GOT3 (cell line): ENCODE measurements around the gene KRTAP10-4.
"Not testable (repeated sequence)": the region's sequence is repeated elsewhere in the genome, so short reads cannot be mapped to it uniquely, and the experiment has no call there.

ENCODE experiments used
- DNase-seq: peaks from one replicate; lab custom pipeline; 2025; ENCODE audit warnings: mixed read lengths; lab: John Stamatoyannopoulos, UW

KRTAP10-4 gene

DNA sequence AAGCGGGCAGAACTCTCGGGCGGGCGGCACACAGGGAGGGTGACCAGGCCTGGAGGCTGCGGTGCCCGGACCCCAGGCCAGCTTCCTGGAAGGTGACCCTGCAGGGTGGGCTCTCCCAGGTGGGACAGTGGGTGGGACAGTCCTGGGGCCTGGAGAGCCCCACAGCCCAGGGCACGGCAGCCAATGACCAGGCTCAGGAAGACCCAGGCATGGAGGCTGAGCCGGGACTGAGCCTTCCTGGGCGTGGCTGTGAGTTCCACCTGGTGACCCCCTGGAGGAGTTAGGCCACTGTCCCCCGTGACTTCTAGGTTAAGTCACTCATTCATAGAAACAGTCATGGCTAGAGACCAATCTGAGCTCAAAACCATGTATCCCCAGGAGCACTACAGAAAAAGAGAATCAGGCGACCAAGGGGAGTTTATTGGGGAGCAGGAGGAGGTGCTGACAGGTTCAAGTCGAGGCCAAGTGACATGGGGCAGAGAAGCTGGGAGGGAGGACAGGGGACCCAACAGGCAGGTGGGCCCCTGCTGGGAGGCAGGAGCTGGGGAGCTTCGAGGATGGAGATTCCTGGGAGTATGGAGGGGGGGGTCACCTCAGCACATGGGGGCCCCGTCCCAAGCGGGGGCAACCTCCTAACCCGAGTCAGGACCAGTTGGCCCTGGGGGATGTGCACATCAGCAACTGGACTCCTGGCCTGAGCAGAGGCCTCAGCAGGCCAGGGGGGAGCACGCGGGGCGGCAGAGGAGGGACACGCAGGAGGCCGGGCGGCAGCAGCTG, 5.7 kb downstream of the KRTAP10-4 start:
- no peak for DNase-seq

GRCh38 chr21:44579833-44580144, 6.3 kb downstream of the KRTAP10-4 start:
- no peak for DNase-seq

DNA sequence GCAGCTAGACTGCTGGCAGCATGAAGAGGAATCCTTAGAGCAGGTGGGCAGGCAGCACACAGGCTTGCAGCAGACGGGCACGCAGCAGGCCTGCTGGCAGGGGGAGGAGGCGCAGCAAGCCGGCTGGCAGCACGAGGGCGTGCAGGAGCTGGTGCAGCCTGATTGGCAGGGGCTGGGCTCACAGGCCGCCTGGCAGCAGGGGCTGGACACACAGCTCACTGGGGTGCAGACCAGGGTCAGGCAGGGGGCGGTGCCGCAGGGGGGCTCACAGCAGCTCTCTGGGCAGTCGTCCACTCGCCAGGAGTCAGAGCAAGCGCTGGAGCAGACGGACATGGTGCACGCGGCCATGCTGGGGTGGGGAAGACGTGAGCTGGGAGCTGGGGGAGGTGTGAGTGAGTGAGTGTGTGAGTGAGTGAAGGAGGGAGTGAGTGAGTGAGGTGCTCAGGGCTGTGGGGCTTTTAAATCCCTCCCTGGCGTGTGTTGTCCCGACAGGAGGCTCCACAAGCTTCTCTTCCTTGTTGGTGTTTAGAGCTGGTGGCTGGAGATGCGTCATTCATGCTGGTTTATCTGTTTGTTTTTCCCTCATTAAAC, 6.8 kb downstream of the KRTAP10-4 start, which contains the start of gene KRTAP10-5:
KRTAP10-5 (minus strand) TSS at position 374 of the 591 bp plus-strand sequence; CDS start at position 348, 26 bp downstream.
- DNase-seq: not testable (repeated sequence)

- no peak for DNase-seq
Observed at GRCh38 chr21:44581158-44581557, 7.6 kb downstream of the KRTAP10-4 start.

GRCh38 chr21:44582055-44582454, 8.5 kb downstream of the KRTAP10-4 start:
- no peak for DNase-seq

- no peak for DNase-seq
Observed at GRCh38 chr21:44583089-44583799, 9.7 kb downstream of the KRTAP10-4 start.

DNA sequence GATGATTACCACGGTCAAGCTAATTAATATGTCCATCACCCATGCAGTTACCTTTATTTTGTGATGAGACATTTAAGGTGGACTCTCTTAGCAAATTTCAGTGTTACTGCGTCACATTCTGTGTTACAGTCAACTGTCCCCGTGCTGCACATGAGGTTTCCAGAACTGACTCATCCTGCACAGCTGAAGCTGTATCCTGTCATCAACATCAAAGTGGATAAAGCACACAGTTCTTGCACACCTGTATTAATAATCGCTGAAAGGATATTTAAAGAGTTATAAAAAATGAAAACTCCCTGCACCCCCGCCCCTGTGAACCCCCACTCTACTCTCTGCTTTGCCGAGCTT, 10.2 kb downstream of the KRTAP10-4 start:
- DNase-seq: no peak

DNA sequence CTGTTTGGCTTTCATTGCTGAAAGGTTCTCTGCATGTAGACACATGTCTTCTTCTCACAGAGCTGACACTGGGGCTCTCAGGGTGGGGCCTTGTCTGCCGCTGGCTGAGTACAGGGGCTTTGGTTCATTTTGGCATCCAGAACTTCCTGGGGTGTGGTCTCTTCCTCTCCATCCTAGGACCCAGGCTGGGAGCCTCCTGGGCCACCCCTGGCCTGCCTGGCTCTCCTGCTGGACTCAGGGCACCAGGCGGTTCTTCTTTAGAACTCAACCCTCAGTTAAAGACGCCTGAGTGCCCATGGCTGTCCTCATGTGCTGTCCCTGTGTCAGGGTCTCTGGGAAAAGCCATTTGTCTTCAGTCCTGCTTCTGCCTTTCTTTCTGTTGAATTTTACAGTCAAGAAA, 12.4 kb downstream of the KRTAP10-4 start:
- DNase-seq: no peak

GRCh38 chr21:44589094-44589493, 15.6 kb downstream of the KRTAP10-4 start:
- DNase-seq: no peak

DNA sequence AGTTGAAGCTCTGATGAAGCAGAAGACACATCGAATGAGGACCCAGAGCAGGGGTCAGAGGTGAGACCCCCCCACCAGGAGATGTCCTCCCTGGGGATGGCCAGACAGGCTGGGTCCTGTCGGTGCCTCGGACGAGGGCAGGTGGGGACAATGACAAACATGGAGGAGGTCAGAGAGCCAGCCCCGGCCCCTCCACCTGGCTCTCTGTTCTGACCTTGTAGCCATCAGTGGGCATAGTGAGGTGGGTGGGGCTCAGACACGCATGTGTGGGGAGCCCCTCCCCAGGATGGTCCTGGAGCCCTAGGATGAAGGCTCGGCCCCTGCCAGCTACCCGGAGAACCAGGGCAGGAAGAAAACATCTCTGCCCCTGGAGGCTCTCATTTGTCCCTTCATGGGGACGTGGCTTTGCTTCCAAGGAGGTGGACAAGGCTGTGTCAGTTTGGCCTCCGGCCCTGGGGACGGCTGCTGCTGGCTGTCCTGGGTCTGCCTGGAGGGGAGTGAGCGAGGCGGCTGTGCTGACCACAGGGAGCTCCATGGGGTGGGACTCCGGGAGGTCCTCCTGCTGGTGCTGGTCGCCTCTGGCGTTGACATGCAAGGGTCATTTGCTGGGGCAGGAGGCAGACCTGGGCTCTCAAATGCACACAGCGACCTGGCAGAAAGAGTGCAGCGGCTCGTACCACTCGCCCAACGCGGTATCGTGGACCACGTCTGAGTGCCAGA, 16.2 kb downstream of the KRTAP10-4 start:
- no peak for DNase-seq

GRCh38 chr21:44590311-44590721, 16.8 kb downstream of the KRTAP10-4 start:
- DNase-seq: no peak

DNA sequence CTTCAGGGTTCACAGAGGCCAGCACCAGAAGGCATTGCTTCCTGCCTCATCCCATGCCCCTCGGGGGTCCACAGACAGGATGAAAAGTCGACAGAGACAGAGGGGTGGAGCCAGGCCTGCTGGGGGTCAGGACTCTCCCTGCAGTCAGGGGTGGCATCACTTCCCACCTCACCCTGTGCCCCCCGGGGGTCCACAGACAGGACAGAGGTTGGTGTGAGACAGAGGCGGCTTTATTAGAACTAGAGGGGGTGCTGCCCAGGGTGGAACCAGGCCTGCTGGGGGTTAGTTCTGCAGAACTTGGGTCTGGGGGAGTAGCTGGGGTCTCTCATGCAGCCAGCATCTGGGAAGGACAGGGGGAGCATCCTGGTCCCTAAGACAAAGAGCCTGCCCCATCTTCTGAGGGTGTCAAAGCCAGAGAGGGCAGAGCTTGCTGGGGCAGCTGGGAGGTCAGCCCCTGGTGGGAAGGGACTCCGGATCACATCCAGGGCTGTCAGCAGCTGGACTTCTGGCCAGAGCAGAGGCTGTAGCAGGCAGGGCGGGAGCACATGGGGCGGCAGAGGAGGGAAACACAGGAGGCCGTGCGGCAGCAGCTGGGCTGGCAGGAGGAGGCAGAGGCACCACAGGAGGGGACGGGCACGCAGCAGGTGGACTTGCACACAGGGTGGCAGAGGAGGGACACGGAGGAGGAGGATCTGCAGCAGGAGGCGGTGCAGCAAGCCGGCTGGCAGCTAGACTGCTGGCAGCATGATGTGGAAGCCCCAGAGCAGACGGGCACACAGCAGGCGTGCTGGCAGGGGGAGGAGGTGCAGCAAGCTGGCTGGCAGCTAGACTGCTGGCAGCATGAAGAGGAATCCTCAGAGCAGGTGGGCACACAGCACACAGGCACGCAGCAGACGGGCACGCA, 17.6 kb downstream of the KRTAP10-4 start:
- DNase-seq: not testable (repeated sequence)

DNA sequence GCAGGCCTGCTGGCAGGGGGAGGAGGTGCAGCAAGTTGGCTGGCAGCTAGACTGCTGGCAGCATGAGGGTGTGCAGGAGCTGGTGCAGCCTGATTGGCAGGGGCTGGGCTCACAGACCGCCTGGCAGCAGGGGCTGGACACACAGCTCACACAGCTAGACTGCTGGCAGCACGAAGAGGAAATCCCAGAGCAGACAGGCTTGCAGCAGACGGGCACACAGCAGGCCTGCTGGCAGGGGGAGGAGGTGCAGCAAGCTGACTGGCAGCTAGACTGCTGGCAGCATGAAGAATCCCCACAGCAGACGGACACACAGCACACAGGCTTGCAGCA, 18.2 kb downstream of the KRTAP10-4 start:
- not testable (repeated sequence) for DNase-seq

- no peak for DNase-seq
Observed at GRCh38 chr21:44592446-44593311, 19.1 kb downstream of the KRTAP10-4 start, which contains the start of gene KRTAP10-6. TSS of gene KRTAP10-6 (minus strand) at chr21:44592505. CDS start at chr21:44592484, 21 bp downstream.

DNA sequence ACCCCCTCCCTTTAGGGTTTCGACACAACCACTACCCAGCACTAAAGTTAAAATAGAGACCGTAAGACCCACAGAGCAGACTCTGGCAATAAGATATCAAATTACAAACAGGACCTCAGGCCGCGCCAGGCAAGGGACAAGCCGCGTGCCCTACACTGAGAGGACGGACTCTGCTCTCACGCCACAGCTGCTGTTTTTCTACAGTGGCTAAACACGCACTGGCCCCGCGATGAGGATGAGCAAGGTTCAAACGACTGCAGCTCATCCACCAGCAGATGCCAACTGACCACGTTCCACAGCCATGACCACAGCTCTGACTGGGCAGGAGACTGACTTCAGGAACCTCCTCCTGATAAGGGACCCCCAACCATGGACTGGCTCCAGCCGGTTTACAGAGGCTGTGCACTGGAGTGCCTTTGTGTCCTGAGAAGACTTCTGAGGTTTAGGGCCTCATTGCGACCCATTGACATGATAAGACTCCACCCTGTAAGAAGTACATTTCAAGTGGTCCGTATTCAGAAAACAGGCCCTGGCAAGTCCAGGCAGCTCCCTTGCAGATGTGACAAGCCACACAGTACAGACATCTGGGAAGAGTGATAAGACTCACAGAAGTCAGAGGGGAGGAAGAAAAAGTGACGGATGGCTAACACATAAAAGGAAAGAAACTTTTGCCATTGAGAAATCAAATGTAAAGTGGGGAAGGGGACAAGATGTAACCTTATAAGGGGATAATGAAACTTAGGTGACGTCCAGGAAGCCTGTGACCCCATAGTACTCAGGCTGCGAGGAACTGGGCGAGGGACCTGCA, 20.3 kb downstream of the KRTAP10-4 start:
- no peak for DNase-seq

- DNase-seq: no peak
Observed at GRCh38 chr21:44594406-44594916, 20.9 kb downstream of the KRTAP10-4 start.

DNA sequence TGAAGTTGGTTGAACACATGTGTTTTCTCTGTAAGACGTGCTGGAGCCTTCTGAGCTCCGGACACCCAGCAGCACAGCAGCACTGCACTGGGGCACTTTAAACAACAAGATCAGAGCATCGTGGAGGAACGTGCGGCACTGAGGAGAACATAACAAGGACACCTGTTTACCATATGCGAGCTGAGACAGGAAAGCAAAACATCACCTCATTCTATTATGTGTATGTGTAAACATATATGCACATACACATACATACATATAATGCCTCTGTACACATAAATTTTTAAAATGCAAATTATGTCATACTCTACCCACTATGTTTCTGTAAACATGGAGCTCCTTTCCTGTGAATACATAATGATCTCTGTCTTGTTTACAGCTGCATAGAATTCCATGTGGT, 22.0 kb downstream of the KRTAP10-4 start:
- DNase-seq: no peak

DNA sequence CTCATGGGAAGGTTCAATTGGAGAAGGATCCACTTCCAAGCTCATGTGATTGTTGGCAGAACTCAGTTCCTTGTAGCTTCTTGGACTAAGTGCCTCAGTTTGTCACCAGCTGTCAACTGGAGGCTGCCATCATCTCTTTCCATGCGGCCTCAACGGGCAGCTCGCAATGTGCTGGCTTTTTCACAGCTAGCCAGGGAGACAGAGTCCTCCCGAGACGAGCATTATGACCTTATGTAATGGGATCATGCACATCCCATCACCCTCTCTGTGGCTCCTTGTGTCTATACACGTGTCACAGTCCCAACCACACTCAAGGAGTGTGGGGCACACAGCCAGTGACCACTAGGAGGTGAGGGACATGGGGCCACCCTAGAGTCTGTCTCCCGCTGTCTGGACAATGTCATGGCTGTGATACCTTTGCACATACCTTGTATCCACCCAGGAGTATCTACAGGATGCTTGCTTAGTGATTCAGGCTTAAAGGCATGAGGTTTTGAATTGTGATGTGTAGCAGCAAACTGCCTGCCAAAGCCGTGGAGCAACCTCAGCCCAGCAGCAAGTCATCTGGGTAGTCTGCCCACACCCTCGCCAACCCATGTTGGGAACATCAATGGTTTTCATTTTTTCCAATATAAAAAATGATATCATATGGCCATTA, 22.7 kb downstream of the KRTAP10-4 start:
- no peak for DNase-seq

DNA sequence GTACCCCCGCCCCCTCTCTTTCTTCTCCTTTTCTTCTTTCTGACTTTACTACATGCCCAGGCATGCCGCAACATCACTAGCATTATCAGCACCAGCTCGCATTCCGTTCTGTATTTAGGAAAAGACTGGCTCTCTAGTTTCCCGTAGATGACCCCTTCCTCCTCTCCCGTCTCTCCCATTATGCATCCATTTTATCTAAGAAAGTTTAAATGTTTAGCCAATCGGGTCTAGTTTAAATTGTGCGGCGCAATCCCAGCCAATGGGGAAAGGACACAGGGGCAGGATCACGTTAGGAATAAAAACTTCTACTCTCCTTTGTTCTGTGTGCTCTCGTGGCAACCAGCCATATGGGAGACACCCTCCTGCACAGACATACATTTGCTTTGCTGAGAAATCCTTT, 24.5 kb downstream of the KRTAP10-4 start:
- DNase-seq: no peak
